Measurements from ENCODE around the gene NRF1.
"Not testable (repeated sequence)": the region's sequence is repeated elsewhere in the genome, so short reads cannot be mapped to it uniquely, and the experiment has no call there.

The NRF1 gene

GRCh38 chr7:129597672-129598071 lies 13.8 kb upstream of the NRF1 start:
- TF ChIP-seq CTCF (IDR thresholded peaks at IDR 0.05; ENCODE audit: insufficient read depth, missing control alignments), result no peak
- no peak for FAIRE-seq
- no peak for DNase-seq (ENCODE audit: insufficient read length, low spot score)

- no peak for DNase-seq (ENCODE audit: insufficient read length, low spot score)
- FAIRE-seq, result no peak
- TF ChIP-seq CTCF (IDR thresholded peaks at IDR 0.05; ENCODE audit: insufficient read depth, missing control alignments), result no peak
Observed at GRCh38 chr7:129599174-129599573, 12.3 kb upstream of the NRF1 start.

- FAIRE-seq; DNase-seq (ENCODE audit: insufficient read length, low spot score): not testable (repeated sequence)
Observed at GRCh38 chr7:129603594-129603993, 7.9 kb upstream of the NRF1 start.

- DNase-seq (ENCODE audit: insufficient read length, low spot score); FAIRE-seq: not testable (repeated sequence)
Observed at GRCh38 chr7:129604021-129604420, 7.5 kb upstream of the NRF1 start.

GRCh38 chr7:129604713-129605437 lies 6.6 kb upstream of the NRF1 start:
- TF ChIP-seq CTCF (IDR thresholded peaks at IDR 0.05; ENCODE audit: insufficient read depth, missing control alignments), result no peak
- FAIRE-seq, result no peak
- DNase-seq (ENCODE audit: insufficient read length, low spot score), result no peak

- no peak for TF ChIP-seq CTCF (IDR thresholded peaks at IDR 0.05; ENCODE audit: insufficient read depth, missing control alignments)
- no peak for DNase-seq (ENCODE audit: insufficient read length, low spot score)
- no peak for FAIRE-seq
Observed at GRCh38 chr7:129605960-129606614, 5.4 kb upstream of the NRF1 start.

- TF ChIP-seq CTCF (IDR thresholded peaks at IDR 0.05; ENCODE audit: insufficient read depth, missing control alignments), result no peak
- DNase-seq (ENCODE audit: insufficient read length, low spot score), result no peak
- FAIRE-seq, result no peak
Observed at GRCh38 chr7:129606803-129607202, 4.7 kb upstream of the NRF1 start.

GRCh38 chr7:129607471-129608120 lies 3.9 kb upstream of the NRF1 start:
- DNase-seq (ENCODE audit: insufficient read length, low spot score) (peak; percentile 28), FAIRE-seq (no peak)
- peak; percentile 39 for TF ChIP-seq CTCF (IDR thresholded peaks at IDR 0.05; ENCODE audit: insufficient read depth, missing control alignments)
